ENCODE results near the gene POLG. TPM values are rescaled to one million over a fixed set of nuclear protein-coding genes. Genes with fewer than 3 reads are reported as not detected.

The POLG gene
- total RNA-seq, 1 donor from 2014 or later, result 69.3 TPM

- Mint-ChIP-seq H3K9me3 (ENCODE audit: low read depth) (no peaks in the 10 kb centered on the region), H3K36me3 (ENCODE audit: insufficient read depth) (peaks cover 13% of the 10 kb centered on the region), H3K27me3 (no peaks in the 10 kb centered on the region), H3K27ac (no peak overlapping the region), H3K4me3 (ENCODE audit: low read depth) (no peak overlapping the region), H3K4me1 (ENCODE audit: low read depth) (no peaks in the 10 kb centered on the region)
- no peak for DNase-seq (ENCODE audit: low spot score, unreplicated experiment)
- no peak for TF ChIP-seq CTCF (IDR thresholded peaks at IDR 0.05; ENCODE audit: unreplicated experiment)
Observed at GRCh38 chr15:89305395-89305794, 29.2 kb downstream of the POLG start.

- no peak overlapping the region for H3K27ac Mint-ChIP-seq
- TF ChIP-seq CTCF (IDR thresholded peaks at IDR 0.05; ENCODE audit: unreplicated experiment), result no peak
- H3K4me3 Mint-ChIP-seq (ENCODE audit: low read depth), result no peak overlapping the region
- H3K4me1 Mint-ChIP-seq (ENCODE audit: low read depth), result no peaks in the 10 kb centered on the region
- H3K9me3 Mint-ChIP-seq (ENCODE audit: low read depth), result no peaks in the 10 kb centered on the region
- H3K27me3 Mint-ChIP-seq, result no peaks in the 10 kb centered on the region
- H3K36me3 Mint-ChIP-seq (ENCODE audit: insufficient read depth), result peaks cover 17% of the 10 kb centered on the region
- no peak for DNase-seq (ENCODE audit: low spot score, unreplicated experiment)
Observed at GRCh38 chr15:89303986-89304385, 30.6 kb downstream of the POLG start.

- Mint-ChIP-seq H3K9me3 (ENCODE audit: low read depth) (peaks cover 7% of the 10 kb centered on the region), H3K27me3 (no peaks in the 10 kb centered on the region), H3K4me1 (ENCODE audit: low read depth) (no peaks in the 10 kb centered on the region), H3K4me3 (ENCODE audit: low read depth) (no peak overlapping the region), H3K27ac (no peak overlapping the region), H3K36me3 (ENCODE audit: insufficient read depth) (peaks cover 26% of the 10 kb centered on the region)
- TF ChIP-seq CTCF (IDR thresholded peaks at IDR 0.05; ENCODE audit: unreplicated experiment), result no peak
- no peak for DNase-seq (ENCODE audit: low spot score, unreplicated experiment)
Observed at GRCh38 chr15:89301304-89302089, 33.1 kb downstream of the POLG start.

- no peak for DNase-seq (ENCODE audit: low spot score, unreplicated experiment)
- no peak overlapping the region for H3K27ac Mint-ChIP-seq
- H3K4me3 Mint-ChIP-seq (ENCODE audit: low read depth), result no peak overlapping the region
- no peak for TF ChIP-seq CTCF (IDR thresholded peaks at IDR 0.05; ENCODE audit: unreplicated experiment)
- no peaks in the 10 kb centered on the region for H3K27me3 Mint-ChIP-seq
- H3K36me3 Mint-ChIP-seq (ENCODE audit: insufficient read depth), result peaks cover 31% of the 10 kb centered on the region
- H3K4me1 Mint-ChIP-seq (ENCODE audit: low read depth), result no peaks in the 10 kb centered on the region
- peaks cover 7% of the 10 kb centered on the region for H3K9me3 Mint-ChIP-seq (ENCODE audit: low read depth)
Observed at GRCh38 chr15:89299896-89300295, 34.7 kb downstream of the POLG start.

- no peaks in the 10 kb centered on the region for H3K27me3 Mint-ChIP-seq
- peaks cover 3% of the 10 kb centered on the region for H3K9me3 Mint-ChIP-seq (ENCODE audit: low read depth)
- no peak for TF ChIP-seq CTCF (IDR thresholded peaks at IDR 0.05; ENCODE audit: unreplicated experiment)
- H3K4me1 Mint-ChIP-seq (ENCODE audit: low read depth), result no peaks in the 10 kb centered on the region
- no peak overlapping the region for H3K27ac Mint-ChIP-seq
- no peak for DNase-seq (ENCODE audit: low spot score, unreplicated experiment)
- no peak overlapping the region for H3K4me3 Mint-ChIP-seq (ENCODE audit: low read depth)
- H3K36me3 Mint-ChIP-seq (ENCODE audit: insufficient read depth), result peaks cover 31% of the 10 kb centered on the region
Observed at GRCh38 chr15:89293012-89293411, 41.6 kb downstream of the POLG start.

All from progenitor cell of endocrine pancreas (in vitro differentiated cells).